GM12875 (cell line): ENCODE data around the gene COL5A3.
"Not testable (repeated sequence)": the region's sequence is repeated elsewhere in the genome, so short reads cannot be mapped to it uniquely, and the experiment has no call there.

ENCODE experiments used
- H3K4me3 ChIP-seq: one replicate; pipeline ENCODE4 v1.5.1; 2011; ENCODE audit warnings: low read depth, low read length, control low read depth
- CTCF ChIP-seq: IDR thresholded peaks from 2 replicates; pipeline ENCODE4 v1.5.1; 2011; ENCODE audit warnings: low read depth, mild to moderate bottlenecking, control low read depth, inconsistent platforms, low read length, moderate library complexity, borderline replicate concordance; ENCODE audit not compliant: insufficient read depth

Gene COL5A3

DNA sequence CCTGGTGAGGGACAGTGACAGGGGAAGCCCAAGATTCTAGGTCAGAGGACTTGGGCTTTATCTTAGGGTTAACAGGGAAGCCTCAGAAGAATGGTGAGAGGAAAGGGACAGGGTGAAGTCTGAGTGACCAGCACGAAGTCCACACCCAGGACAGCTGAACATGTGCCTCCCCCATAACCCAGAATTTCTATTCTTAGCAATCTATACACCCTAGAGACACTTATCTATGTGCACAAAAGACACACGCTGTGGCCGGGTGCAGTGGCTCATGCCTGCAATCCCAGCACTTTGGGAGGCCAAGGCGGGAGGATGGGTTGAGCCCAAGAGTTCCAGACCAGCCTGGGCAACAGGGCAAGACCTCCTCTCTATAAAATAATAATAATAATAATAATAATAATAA lies 62.9 kb downstream of the COL5A3 start:
- H3K4me3 ChIP-seq, result no peak overlapping the region
- TF ChIP-seq CTCF, result no peak

DNA sequence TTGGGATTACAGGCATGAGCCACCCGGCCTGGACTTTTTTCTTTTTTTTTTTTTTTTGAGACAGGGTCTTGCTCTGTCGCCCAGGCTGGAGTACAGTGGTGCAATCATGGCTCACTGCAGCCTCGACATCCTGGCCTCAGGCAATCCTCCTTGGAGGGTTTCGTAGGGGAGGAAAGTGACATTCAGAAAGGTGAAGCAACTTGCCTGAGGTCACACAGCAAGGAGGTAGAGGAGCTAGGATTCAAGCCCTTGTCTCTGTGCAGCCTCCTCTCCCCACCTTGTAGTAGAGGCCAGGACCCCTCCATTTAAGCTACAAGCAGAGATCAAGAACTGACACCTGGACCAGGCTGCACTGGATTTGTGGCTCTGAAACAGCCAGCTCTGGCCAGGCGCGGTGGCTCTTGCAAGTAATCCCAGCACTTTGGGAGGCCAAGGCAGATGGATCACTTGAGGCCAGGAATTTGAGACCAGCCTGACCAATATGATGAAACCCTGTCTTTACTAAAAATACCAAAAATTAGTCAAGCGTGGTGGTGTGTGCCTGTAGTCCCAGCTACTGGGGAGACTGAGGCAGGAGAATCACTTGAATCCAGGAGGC lies 63.7 kb downstream of the COL5A3 start:
- H3K4me3 ChIP-seq, result not testable (repeated sequence)

GRCh38 chr19:9945319-9945966 lies 64.9 kb downstream of the COL5A3 start:
- TF ChIP-seq CTCF, result no peak
- H3K4me3 ChIP-seq, result no peak overlapping the region

- H3K4me3 ChIP-seq, result no peak overlapping the region
- no peak for TF ChIP-seq CTCF
These were observed 66.6 kb downstream of the COL5A3 start for GRCh38 chr19:9943744-9944143.

- TF ChIP-seq CTCF, result no peak
These were observed 68.6 kb downstream of the COL5A3 start for GRCh38 chr19:9941671-9942070.

GRCh38 chr19:9941231-9941630 lies 69.1 kb downstream of the COL5A3 start:
- no peak for TF ChIP-seq CTCF
- H3K4me3 ChIP-seq, result no peak overlapping the region

More at GRCh38 chr19:9941671-9942070, 68.6 kb downstream of the COL5A3 start:
- no peak overlapping the region for H3K4me3 ChIP-seq

DNA sequence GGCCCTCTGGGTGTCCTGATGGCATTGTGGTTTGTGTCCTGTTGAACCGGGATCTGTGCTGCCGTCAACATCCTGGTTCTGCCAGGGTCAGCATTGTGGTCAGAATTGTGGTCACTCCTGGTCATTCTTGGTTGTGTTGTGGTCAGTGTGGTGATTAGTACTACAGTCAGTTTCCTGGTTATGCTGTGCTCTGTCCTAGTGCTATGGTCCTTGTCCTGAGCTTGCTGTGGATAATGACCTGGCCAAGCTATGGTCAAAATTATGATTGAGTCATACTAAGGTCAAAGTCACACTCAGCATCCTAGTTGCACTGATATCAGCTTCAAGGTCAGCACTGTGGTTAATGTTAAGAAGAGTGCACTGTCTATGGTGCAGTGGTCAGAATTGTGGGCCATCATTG lies 69.5 kb downstream of the COL5A3 start:
- TF ChIP-seq CTCF, result no peak
- no peak overlapping the region for H3K4me3 ChIP-seq
